Panc1 (cell line): ENCODE measurements around the gene CLRN3. TPM values are rescaled to one million over a fixed set of nuclear protein-coding genes. Genes with fewer than 3 reads are reported as not detected.

Source experiments
- ATAC-seq: fragments of 200-7000 bp; cut with Tn5 transposase; 2 replicates; pipeline ENCODE4 v1.9.1; 2020; ENCODE audit warnings: mild to moderate bottlenecking, moderate library complexity
- BruUV-seq: library from RNA; stranded (reverse); fragments of 400-500 nt; replicated peaks from 2 replicates; lab custom pipeline; 2021; lab: Mats Ljungman, UMichigan
- CTCF ChIA-PET: fragments of 300-600 bp; sonication (Branson Sonifier 250); formaldehyde crosslinking; loops from one replicate; lab custom pipeline; 2022; ENCODE audit warnings: antibody characterized with exemption; lab: Charles Lee
- POLR2A ChIA-PET: fragments of 300-600 bp; sonication (Branson Sonifier 250); formaldehyde crosslinking; loops from one replicate; lab custom pipeline; 2022; ENCODE audit warnings: antibody characterized with exemption; lab: Charles Lee
- DNase-seq: peaks from one replicate; pipeline ENCODE4 v3.0.0-alpha.2; 2010; ENCODE audit warnings: low read depth, low spot score
- H3K27ac ChIP-seq: 2 replicates; pipeline ENCODE4 v1.5.1; 2011; ENCODE audit warnings: mild to moderate bottlenecking, low read length, inconsistent platforms
- H3K27me3 ChIP-seq: fragments of 200-500 bp; sonication (Bioruptor generic); 2 replicates; pipeline ENCODE4 v1.6.0; 2014; ENCODE audit warnings: low read length, inconsistent platforms; ENCODE audit not compliant: control insufficient read depth, insufficient read depth
- H3K36me3 ChIP-seq: fragments of 200-500 bp; sonication (Bioruptor generic); 2 replicates; pipeline ENCODE4 v1.5.1; 2014; ENCODE audit warnings: inconsistent platforms, mild to moderate bottlenecking, low read length, moderate library complexity; ENCODE audit not compliant: control insufficient read depth, insufficient read depth
- H3K4me1 ChIP-seq: 2 replicates; pipeline ENCODE4 v1.5.1; 2011; ENCODE audit warnings: inconsistent platforms, mild to moderate bottlenecking, low read length, moderate library complexity; ENCODE audit not compliant: control insufficient read depth, insufficient read depth
- H3K4me3 ChIP-seq, 2 experiments: 2 replicates each; pipeline ENCODE4 v1.5.1; 2011 to 2012; ENCODE audit warnings: low read depth in 2 of 2, low read length in 2 of 2, mild to moderate bottlenecking in 2 of 2, inconsistent platforms in 1 of 2, moderate library complexity in 1 of 2
- H3K9me3 ChIP-seq: fragments of 200-500 bp; sonication (Bioruptor generic); 2 replicates; pipeline ENCODE4 v1.5.1; 2014; ENCODE audit warnings: low read depth, mild to moderate bottlenecking, inconsistent platforms, low read length, moderate library complexity; ENCODE audit not compliant: control insufficient read depth, insufficient read depth
- POLR2AphosphoS5 ChIP-seq: IDR thresholded peaks from 2 replicates; pipeline ENCODE4 v1.6.1; 2012; ENCODE audit warnings: mild to moderate bottlenecking, low read depth, low read length, moderate library complexity
- SIN3A ChIP-seq: IDR thresholded peaks from 2 replicates; pipeline ENCODE4 v1.6.1; 2012; ENCODE audit warnings: low read depth, mild to moderate bottlenecking, low read length, moderate library complexity, borderline replicate concordance; ENCODE audit not compliant: insufficient read depth
- TCF7L2 ChIP-seq: IDR thresholded peaks from 2 replicates; pipeline ENCODE4 v1.6.1; 2011; ENCODE audit warnings: mild to moderate bottlenecking, low read depth, low read length, inconsistent platforms
- in situ Hi-C: cut with HindIII; loops from 2 replicates; pipeline ENCODE4 v1.10.0; 2016; ENCODE audit warnings: low sequenced_read_pairs, low pct_unique_long_range_greater_than_20kb
- intact Hi-C: fragments of 100-400 bp; cut with micrococcal nuclease; formaldehyde crosslinking; loops from one replicate; pipeline ENCODE4 v1.10.0; 2022; ENCODE audit not compliant: unreplicated experiment
- total RNA-seq: library from RNA; stranded (reverse); gene quantifications from one replicate; pipeline ENCODE4 v1.2.1, GENCODE V29; 2021; ENCODE audit not compliant: unreplicated experiment
- TF ChIP-seq, protein P1 (sequence below): fragments of 450-650 bp; IDR thresholded peaks from 2 replicates; pipeline ENCODE4 v1.5.1; 2017; ENCODE audit warnings: mild to moderate bottlenecking
- TF ChIP-seq, protein P2 (sequence below), 2 experiments: IDR thresholded peaks; 2 replicates each; pipeline ENCODE4 v1.6.1; 2011 to 2012; ENCODE audit warnings: low read depth in 2 of 2, control low read depth in 1 of 2, low read length in 1 of 2, mild to moderate bottlenecking in 1 of 2, moderate library complexity in 1 of 2; ENCODE audit not compliant: insufficient read depth in 1 of 2

CLRN3 gene
- total RNA-seq, 1 experiment from 2014 or later, result not detected

DNA sequence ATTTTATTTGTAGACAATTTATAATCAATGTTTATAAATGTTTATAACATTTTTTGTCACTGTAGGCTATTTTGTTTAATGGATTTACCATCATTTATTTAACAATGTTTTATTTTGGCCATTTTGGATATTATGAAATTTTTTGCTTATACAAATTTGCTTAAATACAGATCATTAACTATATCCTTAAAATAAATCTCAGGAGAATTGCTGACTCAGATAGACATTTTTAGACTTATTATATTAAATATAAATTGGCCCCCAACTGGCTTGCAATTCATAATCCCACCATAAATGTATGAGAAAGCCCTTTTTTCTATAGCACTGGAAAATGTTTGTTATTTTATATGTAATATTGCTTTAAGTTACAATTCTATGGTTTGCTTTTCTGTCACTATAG lies 3.8 kb upstream of the CLRN3 start:
- TF ChIP-seq POLR2AphosphoS5 (no peak), SIN3A (no peak), TCF7L2 (no peak)
- TF ChIP-seq, protein P1, sequence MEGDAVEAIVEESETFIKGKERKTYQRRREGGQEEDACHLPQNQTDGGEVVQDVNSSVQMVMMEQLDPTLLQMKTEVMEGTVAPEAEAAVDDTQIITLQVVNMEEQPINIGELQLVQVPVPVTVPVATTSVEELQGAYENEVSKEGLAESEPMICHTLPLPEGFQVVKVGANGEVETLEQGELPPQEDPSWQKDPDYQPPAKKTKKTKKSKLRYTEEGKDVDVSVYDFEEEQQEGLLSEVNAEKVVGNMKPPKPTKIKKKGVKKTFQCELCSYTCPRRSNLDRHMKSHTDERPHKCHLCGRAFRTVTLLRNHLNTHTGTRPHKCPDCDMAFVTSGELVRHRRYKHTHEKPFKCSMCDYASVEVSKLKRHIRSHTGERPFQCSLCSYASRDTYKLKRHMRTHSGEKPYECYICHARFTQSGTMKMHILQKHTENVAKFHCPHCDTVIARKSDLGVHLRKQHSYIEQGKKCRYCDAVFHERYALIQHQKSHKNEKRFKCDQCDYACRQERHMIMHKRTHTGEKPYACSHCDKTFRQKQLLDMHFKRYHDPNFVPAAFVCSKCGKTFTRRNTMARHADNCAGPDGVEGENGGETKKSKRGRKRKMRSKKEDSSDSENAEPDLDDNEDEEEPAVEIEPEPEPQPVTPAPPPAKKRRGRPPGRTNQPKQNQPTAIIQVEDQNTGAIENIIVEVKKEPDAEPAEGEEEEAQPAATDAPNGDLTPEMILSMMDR, result no peak
- TF ChIP-seq, protein P2, sequence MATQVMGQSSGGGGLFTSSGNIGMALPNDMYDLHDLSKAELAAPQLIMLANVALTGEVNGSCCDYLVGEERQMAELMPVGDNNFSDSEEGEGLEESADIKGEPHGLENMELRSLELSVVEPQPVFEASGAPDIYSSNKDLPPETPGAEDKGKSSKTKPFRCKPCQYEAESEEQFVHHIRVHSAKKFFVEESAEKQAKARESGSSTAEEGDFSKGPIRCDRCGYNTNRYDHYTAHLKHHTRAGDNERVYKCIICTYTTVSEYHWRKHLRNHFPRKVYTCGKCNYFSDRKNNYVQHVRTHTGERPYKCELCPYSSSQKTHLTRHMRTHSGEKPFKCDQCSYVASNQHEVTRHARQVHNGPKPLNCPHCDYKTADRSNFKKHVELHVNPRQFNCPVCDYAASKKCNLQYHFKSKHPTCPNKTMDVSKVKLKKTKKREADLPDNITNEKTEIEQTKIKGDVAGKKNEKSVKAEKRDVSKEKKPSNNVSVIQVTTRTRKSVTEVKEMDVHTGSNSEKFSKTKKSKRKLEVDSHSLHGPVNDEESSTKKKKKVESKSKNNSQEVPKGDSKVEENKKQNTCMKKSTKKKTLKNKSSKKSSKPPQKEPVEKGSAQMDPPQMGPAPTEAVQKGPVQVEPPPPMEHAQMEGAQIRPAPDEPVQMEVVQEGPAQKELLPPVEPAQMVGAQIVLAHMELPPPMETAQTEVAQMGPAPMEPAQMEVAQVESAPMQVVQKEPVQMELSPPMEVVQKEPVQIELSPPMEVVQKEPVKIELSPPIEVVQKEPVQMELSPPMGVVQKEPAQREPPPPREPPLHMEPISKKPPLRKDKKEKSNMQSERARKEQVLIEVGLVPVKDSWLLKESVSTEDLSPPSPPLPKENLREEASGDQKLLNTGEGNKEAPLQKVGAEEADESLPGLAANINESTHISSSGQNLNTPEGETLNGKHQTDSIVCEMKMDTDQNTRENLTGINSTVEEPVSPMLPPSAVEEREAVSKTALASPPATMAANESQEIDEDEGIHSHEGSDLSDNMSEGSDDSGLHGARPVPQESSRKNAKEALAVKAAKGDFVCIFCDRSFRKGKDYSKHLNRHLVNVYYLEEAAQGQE (IDR thresholded peaks at IDR 0.05; ENCODE audit: insufficient read depth in 1 of 2, low read depth in 2 of 2, low read length in 1 of 2), result no peak
- ChIA-PET POLR2A (no interaction called here), CTCF (no interaction called here)
- no TSS peak for BruUV-seq
- in situ Hi-C loops (no loop called here), intact Hi-C loops (no loop called here)
- Histone ChIP-seq H3K4me1 (no peaks in the 10 kb centered on the region), H3K27ac (no peak overlapping the region), H3K36me3 (no peaks in the 10 kb centered on the region), H3K4me3 (no peak overlapping the region), H3K9me3 (no peaks in the 10 kb centered on the region), H3K27me3 (peaks cover 9% of the 10 kb centered on the region)
- no peak for ATAC-seq
- no peak for DNase-seq

DNA sequence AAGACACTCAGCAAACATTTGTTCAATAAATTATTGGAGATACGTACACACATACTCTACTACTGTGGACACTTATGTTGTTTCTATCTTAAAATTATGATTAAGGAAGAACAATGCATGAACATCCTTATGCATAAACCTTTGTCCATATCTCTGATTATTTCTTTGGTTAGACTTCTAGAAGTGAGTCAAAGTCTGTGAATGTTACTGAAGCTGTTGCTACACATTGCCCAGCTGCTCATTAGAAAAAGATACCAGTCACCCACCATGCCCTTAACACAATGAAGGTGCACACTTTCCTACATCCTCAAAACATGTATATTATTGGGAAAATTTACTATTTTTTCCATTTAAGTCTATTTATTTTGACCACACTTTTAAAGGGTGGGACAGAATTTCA lies 1.4 kb upstream of the CLRN3 start:
- Histone ChIP-seq H3K9me3 (no peaks in the 10 kb centered on the region), H3K36me3 (no peaks in the 10 kb centered on the region), H3K27me3 (peaks cover 15% of the 10 kb centered on the region), H3K4me3 (no peak overlapping the region), H3K4me1 (no peaks in the 10 kb centered on the region), H3K27ac (no peak overlapping the region)
- intact Hi-C loops, result no loop called here
- ChIA-PET POLR2A (no interaction called here), CTCF (no interaction called here)
- TF ChIP-seq TCF7L2 (no peak), POLR2AphosphoS5 (no peak), SIN3A (no peak)
- TF ChIP-seq, protein P2 (IDR thresholded peaks at IDR 0.05; ENCODE audit: insufficient read depth in 1 of 2, low read depth in 2 of 2, low read length in 1 of 2), result no peak
- TF ChIP-seq, protein P1, result no peak
- ATAC-seq, result no peak
- DNase-seq, result no peak
- BruUV-seq, result no TSS peak
- in situ Hi-C loops, result no loop called here
